Skeletal muscle satellite cell (primary cell): ENCODE data around the gene LBHD2.

Source experiments
- H3K27me3 ChIP-seq: 2 replicates; pipeline ENCODE4 v1.7.0; 2013; ENCODE audit warnings: low read length; ENCODE audit not compliant: control insufficient read depth, insufficient read depth
- H3K36me3 ChIP-seq: 2 replicates; pipeline ENCODE4 v1.7.0; 2013; ENCODE audit warnings: mild to moderate bottlenecking, control low read depth, low read length; ENCODE audit not compliant: insufficient read depth
- H3K4me1 ChIP-seq: 2 replicates; pipeline ENCODE4 v1.7.0; 2013; ENCODE audit warnings: low read length; ENCODE audit not compliant: control insufficient read depth, insufficient read depth
- H3K4me2 ChIP-seq: 2 replicates; pipeline ENCODE4 v1.7.0; 2013; ENCODE audit warnings: mild to moderate bottlenecking, low read length
- H3K4me3 ChIP-seq: 2 replicates; pipeline ENCODE4 v1.7.0; 2013; ENCODE audit warnings: low read length
- H3K9ac ChIP-seq: 2 replicates; pipeline ENCODE4 v1.7.0; 2013; ENCODE audit warnings: mild to moderate bottlenecking, low read depth, low read length, moderate library complexity
- H3K9me3 ChIP-seq: replicated peaks from 2 replicates; pipeline ENCODE4 v1.7.0; 2013; ENCODE audit warnings: mild to moderate bottlenecking, control low read depth, low read length

LBHD2 gene

GRCh38 chr14:103070263-103070885 is 13.6 kb upstream of the LBHD2 start:
- Histone ChIP-seq H3K4me2 (no peak overlapping the region), H3K36me3 (no peaks in the 10 kb centered on the region), H3K4me1 (peaks cover 30% of the 10 kb centered on the region), H3K9me3 (no peaks in the 10 kb centered on the region), H3K9ac (no peak overlapping the region), H3K4me3 (no peak overlapping the region), H3K27me3 (peaks cover 3% of the 10 kb centered on the region)

- Histone ChIP-seq H3K9ac (no peak overlapping the region), H3K36me3 (no peaks in the 10 kb centered on the region), H3K4me1 (peaks cover 31% of the 10 kb centered on the region), H3K27me3 (peaks cover 3% of the 10 kb centered on the region), H3K4me2 (no peak overlapping the region), H3K9me3 (no peaks in the 10 kb centered on the region), H3K4me3 (no peak overlapping the region)
These were observed 13.0 kb upstream of the LBHD2 start for GRCh38 chr14:103070971-103071542.

- H3K9me3 ChIP-seq: no peaks in the 10 kb centered on the region
- H3K27me3 ChIP-seq: peaks cover 3% of the 10 kb centered on the region
- no peak overlapping the region for H3K9ac ChIP-seq
- no peak overlapping the region for H3K4me3 ChIP-seq
- H3K4me1 ChIP-seq: peaks cover 26% of the 10 kb centered on the region
- no peaks in the 10 kb centered on the region for H3K36me3 ChIP-seq
- H3K4me2 ChIP-seq: no peak overlapping the region
These were observed 12.3 kb upstream of the LBHD2 start for GRCh38 chr14:103071544-103072251.

GRCh38 chr14:103072595-103073366 is 11.2 kb upstream of the LBHD2 start:
- H3K36me3 ChIP-seq: no peaks in the 10 kb centered on the region
- H3K4me3 ChIP-seq: no peak overlapping the region

GRCh38 chr14:103073367-103073875 is 10.6 kb upstream of the LBHD2 start:
- no peaks in the 10 kb centered on the region for H3K36me3 ChIP-seq
- peaks cover 11% of the 10 kb centered on the region for H3K4me1 ChIP-seq
- no peak overlapping the region for H3K4me2 ChIP-seq
- H3K4me3 ChIP-seq: no peak overlapping the region
- H3K9me3 ChIP-seq: no peaks in the 10 kb centered on the region
- peaks cover 3% of the 10 kb centered on the region for H3K27me3 ChIP-seq
- H3K9ac ChIP-seq: no peak overlapping the region

More at GRCh38 chr14:103072595-103073366, 11.2 kb upstream of the LBHD2 start:
- Histone ChIP-seq H3K4me2 (no peak overlapping the region), H3K4me1 (peaks cover 18% of the 10 kb centered on the region), H3K9me3 (no peaks in the 10 kb centered on the region), H3K9ac (no peak overlapping the region), H3K27me3 (peaks cover 3% of the 10 kb centered on the region)

- H3K4me1 ChIP-seq: peaks cover 8% of the 10 kb centered on the region
- no peaks in the 10 kb centered on the region for H3K9me3 ChIP-seq
- peaks cover 3% of the 10 kb centered on the region for H3K27me3 ChIP-seq
- H3K4me3 ChIP-seq: no peak overlapping the region
- H3K4me2 ChIP-seq: no peak overlapping the region
- no peaks in the 10 kb centered on the region for H3K36me3 ChIP-seq
- H3K9ac ChIP-seq: no peak overlapping the region
These were observed 9.9 kb upstream of the LBHD2 start for GRCh38 chr14:103073876-103074728.

- Histone ChIP-seq H3K4me1 (peaks cover 8% of the 10 kb centered on the region), H3K36me3 (no peaks in the 10 kb centered on the region), H3K4me2 (peak overlapping the region; percentile 93), H3K27me3 (peaks cover 7% of the 10 kb centered on the region), H3K9me3 (no peaks in the 10 kb centered on the region), H3K9ac (peak overlapping the region; percentile 67), H3K4me3 (peak overlapping the region; percentile 69)
These were observed 9.2 kb upstream of the LBHD2 start for GRCh38 chr14:103074729-103075367.

GRCh38 chr14:103078420-103078749 is 5.6 kb upstream of the LBHD2 start:
- Histone ChIP-seq H3K4me1 (peaks cover 8% of the 10 kb centered on the region), H3K27me3 (peaks cover 23% of the 10 kb centered on the region), H3K9ac (no peak overlapping the region), H3K4me2 (no peak overlapping the region), H3K36me3 (no peaks in the 10 kb centered on the region), H3K9me3 (no peaks in the 10 kb centered on the region), H3K4me3 (no peak overlapping the region)

- Histone ChIP-seq H3K4me1 (peaks cover 8% of the 10 kb centered on the region), H3K4me3 (no peak overlapping the region), H3K4me2 (no peak overlapping the region), H3K36me3 (no peaks in the 10 kb centered on the region), H3K27me3 (peaks cover 26% of the 10 kb centered on the region), H3K9me3 (no peaks in the 10 kb centered on the region), H3K9ac (no peak overlapping the region)
These were observed 5.0 kb upstream of the LBHD2 start for GRCh38 chr14:103078860-103079587.

- no peaks in the 10 kb centered on the region for H3K9me3 ChIP-seq
- H3K36me3 ChIP-seq: no peaks in the 10 kb centered on the region
- H3K9ac ChIP-seq: no peak overlapping the region
- H3K4me2 ChIP-seq: no peak overlapping the region
- peaks cover 51% of the 10 kb centered on the region for H3K27me3 ChIP-seq
- H3K4me1 ChIP-seq: no peaks in the 10 kb centered on the region
- H3K4me3 ChIP-seq: no peak overlapping the region
These were observed 2.1 kb upstream of the LBHD2 start for GRCh38 chr14:103081951-103082350.
